T-helper 1 cell treated with Interleukin-12 subunit alpha and Interleukin-12 subunit beta and Interleukin-4 antibody, amounts not matched to agents 30 ng/mL and 1 ng/mL, for 36 hours (primary cell): ENCODE data around the gene SNX9. TPM values are rescaled to one million over a fixed set of nuclear protein-coding genes. Genes with fewer than 3 reads are reported as not detected.
"Not testable (repeated sequence)": the region's sequence is repeated elsewhere in the genome, so short reads cannot be mapped to it uniquely, and the experiment has no call there.

Experiments used
- intact Hi-C: fragments of 100-400 bp; cut with micrococcal nuclease; formaldehyde crosslinking; loops from one replicate; pipeline ENCODE4 v1.15.1; 2024
- total RNA-seq: library from RNA; stranded (reverse); gene quantifications from 2 replicates; pipeline ENCODE4 v1.2.3, GENCODE V29; 2022

Gene SNX9
- total RNA-seq, 1 donor from 2014 or later, result 14.2 TPM

GRCh38 chr6:157946053-157946617, 123.1 kb downstream of the SNX9 start:
- intact Hi-C loops, result no loop called here

- intact Hi-C loops, result loop anchor here (1.0 kb wide), 3 partner anchors 191 to 633 kb away; no protein-coding TSS in a partner anchor
These were observed 124.0 kb downstream of the SNX9 start for GRCh38 chr6:157946865-157947532.

- intact Hi-C loops, result not testable (repeated sequence)
These were observed 127.9 kb downstream of the SNX9 start for GRCh38 chr6:157950899-157951298.

- intact Hi-C loops, result no loop called here
These were observed 128.8 kb downstream of the SNX9 start for GRCh38 chr6:157951828-157952227.

- intact Hi-C loops, result no loop called here
These were observed 129.9 kb downstream of the SNX9 start for GRCh38 chr6:157952861-157953351.

- intact Hi-C loops, result no loop called here
These were observed 130.6 kb downstream of the SNX9 start for GRCh38 chr6:157953580-157954091.

- intact Hi-C loops, result no loop called here
These were observed 131.4 kb downstream of the SNX9 start for GRCh38 chr6:157954150-157955117.

- intact Hi-C loops, result no loop called here
These were observed 132.6 kb downstream of the SNX9 start for GRCh38 chr6:157955675-157956074.

GRCh38 chr6:157956171-157956730, 133.2 kb downstream of the SNX9 start:
- intact Hi-C loops, result no loop called here

GRCh38 chr6:157959451-157960227, 136.6 kb downstream of the SNX9 start:
- intact Hi-C loops, result loop anchor here (5.0 kb wide), 2 partner anchors 68 to 137 kb away; partner anchors contain the start of gene SNX9

GRCh38 chr6:157961153-157961831, 138.2 kb downstream of the SNX9 start:
- intact Hi-C loops, result loop anchor here (5.0 kb wide), 2 partner anchors 66 to 139 kb away; partner anchors contain the start of gene SNX9

- intact Hi-C loops, result loop anchor here (1.0 to 5.0 kb wide), 4 partner anchors 19 to 201 kb away; partner anchors contain the start of genes SNX9 and SYNJ2
These were observed 139.0 kb downstream of the SNX9 start for GRCh38 chr6:157961832-157962575.

- intact Hi-C loops, result loop anchor here (1.0 to 5.0 kb wide), 4 partner anchors 18 to 201 kb away; partner anchors contain the start of genes SNX9 and SYNJ2
These were observed 139.7 kb downstream of the SNX9 start for GRCh38 chr6:157962601-157963302.

GRCh38 chr6:157964100-157964499, 141.1 kb downstream of the SNX9 start:
- intact Hi-C loops, result loop anchor here (5.0 kb wide), 2 partner anchors 63 to 142 kb away; partner anchors contain the start of gene SNX9

- intact Hi-C loops, result no loop called here
These were observed 142.3 kb downstream of the SNX9 start for GRCh38 chr6:157965387-157965786.

- intact Hi-C loops, result no loop called here
These were observed 143.5 kb downstream of the SNX9 start for GRCh38 chr6:157966589-157966977.

- intact Hi-C loops, result no loop called here
These were observed 144.0 kb downstream of the SNX9 start for GRCh38 chr6:157967020-157967419.

- intact Hi-C loops, result no loop called here
These were observed 144.4 kb downstream of the SNX9 start for GRCh38 chr6:157967486-157967885.
